ENCODE measurements around the gene STK32B. TPM values are rescaled to one million over a fixed set of nuclear protein-coding genes. Genes with fewer than 3 reads are reported as not detected.

The STK32B gene
- total and polyA plus RNA-seq, 7 donors, result 0.14 to 0.73 (median 0.52) TPM

- H3K36me3 ChIP-seq (ENCODE audit: insufficient read depth in 1 of 2, low read depth in 1 of 2), result no peaks in the 10 kb centered on the region
- intact Hi-C loops (cut with DNase I), result no loop called here
- H3K27ac ChIP-seq, result no peak overlapping the region
- no peak overlapping the region for H3K4me3 ChIP-seq
- DNase-seq (no peak), ATAC-seq (no peak)
- no peaks in the 10 kb centered on the region for H3K4me1 ChIP-seq
- no peaks in the 10 kb centered on the region for H3K27me3 ChIP-seq (ENCODE audit: insufficient read depth in 3 of 3, low read length in 2 of 3)
- 75 to 84% (median 75%) methylated on average over 6 of the region's 6 CpGs for whole genome bisulfite sequencing, 3 donors
- no peak for TF ChIP-seq CTCF (IDR thresholded peaks at IDR 0.05)
- H3K9me3 ChIP-seq, result no peaks in the 10 kb centered on the region
These were observed 95.0 kb downstream of the STK32B start for GRCh38 chr4:5146248-5146647.

DNA sequence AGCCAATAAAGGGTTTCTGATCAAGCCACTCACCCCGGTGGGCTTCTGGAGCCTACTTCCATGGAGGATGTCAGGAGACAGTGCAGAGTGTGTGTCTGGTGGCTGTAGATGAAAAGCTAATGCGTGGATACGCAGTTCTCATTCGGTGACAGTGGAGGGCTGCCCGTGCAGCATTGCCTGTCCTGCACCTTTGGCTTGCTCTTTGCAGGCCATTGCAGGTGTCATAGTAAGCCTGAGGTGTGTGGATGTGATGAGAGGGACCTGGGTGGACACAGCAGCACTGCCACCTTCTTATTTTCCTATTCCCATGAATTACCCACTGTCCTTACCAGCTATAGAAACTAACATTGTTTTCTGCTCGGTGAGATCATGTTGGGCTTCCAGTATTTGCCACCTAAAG lies 101.2 kb downstream of the STK32B start:
- DNase-seq (no peak), ATAC-seq (no peak)
- H3K9me3 ChIP-seq, result no peaks in the 10 kb centered on the region
- no peak overlapping the region for H3K4me3 ChIP-seq
- no peaks in the 10 kb centered on the region for H3K4me1 ChIP-seq
- TF ChIP-seq CTCF (IDR thresholded peaks at IDR 0.05), result no peak
- WGBS, 3 donors, result 81 to 88% (median 86%) methylated on average over 6 of the region's 6 CpGs
- no peak overlapping the region for H3K27ac ChIP-seq
- no peaks in the 10 kb centered on the region for H3K36me3 ChIP-seq (ENCODE audit: insufficient read depth in 1 of 2, low read depth in 1 of 2)
- H3K27me3 ChIP-seq (ENCODE audit: insufficient read depth in 3 of 3, low read length in 2 of 3), result no peaks in the 10 kb centered on the region
- intact Hi-C loops (cut with DNase I), result no loop called here

DNA sequence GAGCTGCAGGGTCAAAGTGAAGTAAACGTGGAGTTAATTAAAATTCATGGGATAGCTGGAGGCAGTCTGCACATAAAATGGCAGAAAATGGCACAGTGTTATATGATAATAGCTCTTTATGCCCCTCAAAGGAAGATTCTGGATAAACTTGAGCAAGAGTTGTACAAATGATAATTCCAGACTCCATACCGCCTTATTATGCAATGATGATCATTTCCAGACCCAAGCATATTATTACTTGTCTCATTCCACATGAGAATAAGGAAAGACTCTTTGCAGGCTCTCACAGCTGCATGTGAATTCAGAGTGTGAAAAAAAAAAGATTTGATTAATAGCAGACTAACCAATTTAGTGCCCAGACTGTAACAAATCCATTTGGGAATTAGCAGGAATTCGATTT lies 105.4 kb downstream of the STK32B start:
- intact Hi-C loops (cut with DNase I), result no loop called here
- no peak for TF ChIP-seq CTCF (IDR thresholded peaks at IDR 0.05)
- no peaks in the 10 kb centered on the region for H3K36me3 ChIP-seq (ENCODE audit: insufficient read depth in 1 of 2, low read depth in 1 of 2)
- ATAC-seq (no peak), DNase-seq (no peak)
- no peaks in the 10 kb centered on the region for H3K4me1 ChIP-seq
- no peaks in the 10 kb centered on the region for H3K27me3 ChIP-seq (ENCODE audit: insufficient read depth in 3 of 3, low read length in 2 of 3)
- H3K9me3 ChIP-seq, result no peaks in the 10 kb centered on the region
- WGBS, 3 donors, result 32 to 41% (median 37%) methylated on average over 3 of the region's 3 CpGs
- no peak overlapping the region for H3K4me3 ChIP-seq
- H3K27ac ChIP-seq, result no peak overlapping the region

DNA sequence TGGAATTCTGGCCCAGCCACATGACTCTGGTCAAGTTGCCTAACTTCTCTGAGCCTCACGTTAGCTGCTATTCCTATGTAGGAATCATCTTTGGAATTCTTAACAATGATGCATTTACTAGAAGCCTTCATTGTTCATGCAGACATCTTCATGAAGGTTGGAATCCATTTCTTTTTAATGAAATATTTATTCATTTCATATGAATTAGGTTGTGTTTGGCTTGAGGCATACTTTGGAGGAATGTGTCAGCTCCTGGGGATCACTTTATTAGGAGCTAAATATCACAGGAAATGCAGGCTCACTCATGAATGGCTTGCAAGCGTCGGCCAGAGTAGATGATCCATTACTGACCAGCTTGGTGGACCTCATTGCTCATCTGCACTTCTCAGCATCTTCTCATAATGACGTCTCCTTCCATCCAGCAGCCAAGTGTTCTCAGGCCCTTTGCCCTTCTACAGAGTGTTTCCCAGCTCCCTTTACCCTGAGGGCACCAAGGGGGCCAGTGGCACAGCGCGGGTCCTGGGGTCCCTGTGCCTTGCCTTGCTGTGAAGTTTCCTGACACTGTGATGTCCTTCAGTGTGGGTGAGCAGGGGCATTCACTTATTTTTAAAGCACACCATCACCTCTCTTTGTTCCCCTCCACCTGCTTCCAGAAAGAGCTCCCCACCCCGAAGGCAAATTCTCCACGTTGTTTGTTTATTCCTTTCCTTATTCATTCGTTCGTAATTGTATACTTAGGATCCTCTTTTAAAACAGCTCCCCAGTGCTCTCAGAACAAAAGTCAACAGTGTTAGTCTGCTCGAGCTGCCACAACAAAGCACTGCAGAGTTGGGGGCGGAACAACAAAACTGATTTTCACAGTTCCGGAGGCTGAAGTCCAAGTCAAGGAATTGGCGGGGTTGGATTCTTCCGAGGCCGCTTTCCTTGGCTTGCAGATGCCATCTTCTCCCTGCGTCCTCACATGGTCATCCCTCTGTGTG lies 106.8 kb downstream of the STK32B start:
- no peaks in the 10 kb centered on the region for H3K4me1 ChIP-seq
- DNase-seq (no peak), ATAC-seq (no peak)
- H3K27me3 ChIP-seq (ENCODE audit: insufficient read depth in 3 of 3, low read length in 2 of 3), result no peaks in the 10 kb centered on the region
- H3K9me3 ChIP-seq, result no peaks in the 10 kb centered on the region
- no peak overlapping the region for H3K27ac ChIP-seq
- intact Hi-C loops (cut with DNase I), result no loop called here
- no peak for TF ChIP-seq CTCF (IDR thresholded peaks at IDR 0.05)
- H3K36me3 ChIP-seq (ENCODE audit: insufficient read depth in 1 of 2, low read depth in 1 of 2), result no peaks in the 10 kb centered on the region
- H3K4me3 ChIP-seq, result no peak overlapping the region
- WGBS, 3 donors, result 38 to 54% (median 47%) methylated on average over 17 of the region's 17 CpGs

Measured in psoas muscle (tissue), 8 donors.